Astrocyte of the hippocampus (primary cell): ENCODE measurements around the gene ZNF554.
"Not testable (repeated sequence)": the region's sequence is repeated elsewhere in the genome, so short reads cannot be mapped to it uniquely, and the experiment has no call there.

ENCODE experiments used
- DNase-seq: peaks from one replicate; pipeline ENCODE4 v3.0.0; 2011; ENCODE audit warnings: low read depth, low spot score

The ZNF554 gene

GRCh38 chr19:2867025-2867991, 47.6 kb downstream of the ZNF554 start, which contains the start of gene ZNF556:
TSS of gene ZNF556 (plus strand) at chr19:2867335. CDS start at chr19:2867422, 87 bp downstream.
- no peak for DNase-seq

GRCh38 chr19:2869618-2870017, 50.0 kb downstream of the ZNF554 start:
- DNase-seq: no peak

DNA sequence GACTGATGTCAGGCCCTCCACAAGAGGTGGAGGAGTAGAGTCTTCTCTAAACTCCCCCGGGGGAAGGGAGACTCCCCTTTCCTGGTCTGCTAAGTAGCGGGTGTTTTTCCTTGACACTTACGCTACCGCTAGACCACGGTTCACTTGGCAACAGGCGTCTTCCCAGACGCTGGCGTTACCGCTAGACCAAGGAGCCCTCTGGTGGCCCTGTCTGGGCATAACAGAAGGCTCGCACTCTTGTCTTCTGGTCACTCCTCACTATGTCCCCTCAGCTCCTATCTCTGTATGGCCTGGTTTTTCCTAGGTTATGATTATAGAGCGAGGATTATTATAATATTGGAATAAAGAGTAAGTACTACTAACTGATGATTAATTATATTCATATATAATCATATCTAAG, 52.5 kb downstream of the ZNF554 start:
- DNase-seq: not testable (repeated sequence)

DNA sequence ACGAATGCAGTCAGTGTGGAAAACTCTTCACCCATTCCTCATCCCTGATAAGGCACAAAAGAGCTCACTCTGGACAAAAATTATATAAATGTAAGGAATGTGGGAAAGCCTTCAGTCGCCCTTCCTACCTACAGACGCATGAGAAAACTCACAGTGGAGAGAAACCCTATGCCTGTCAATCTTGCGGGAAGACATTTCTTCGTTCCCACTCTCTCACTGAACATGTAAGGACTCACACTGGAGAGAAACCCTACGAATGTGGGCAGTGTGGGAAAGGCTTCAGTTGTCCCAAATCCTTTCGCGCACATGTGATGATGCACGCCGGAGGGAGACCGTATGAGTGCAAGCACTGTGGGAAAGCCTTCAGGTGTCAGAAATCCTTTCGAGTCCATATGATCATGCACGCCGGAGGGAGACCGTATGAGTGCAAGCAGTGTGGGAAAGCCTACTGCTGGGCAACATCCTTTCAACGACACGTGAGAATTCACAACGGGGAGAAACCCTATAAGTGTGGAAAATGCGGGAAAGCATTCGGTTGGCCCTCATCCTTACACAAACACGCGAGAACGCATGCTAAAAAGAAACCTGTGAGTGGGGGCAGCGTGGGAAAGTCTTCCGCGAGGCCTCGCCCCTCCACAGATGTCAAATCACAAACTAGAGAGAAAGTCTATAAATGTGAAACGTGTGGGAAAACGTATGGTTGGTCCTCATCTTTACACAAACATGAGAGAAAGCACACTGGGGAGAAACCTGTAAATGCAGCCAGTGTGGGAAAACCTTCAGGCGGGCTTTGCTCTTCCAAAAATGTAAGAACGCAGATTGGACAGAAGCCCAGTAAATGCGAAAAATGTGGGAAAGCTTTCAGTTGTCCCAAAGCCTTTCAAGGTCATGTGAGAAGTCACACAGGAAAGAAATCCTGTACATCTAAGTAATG, 58.0 kb downstream of the ZNF554 start:
- DNase-seq: no peak

- no peak for DNase-seq
Observed at GRCh38 chr19:2883686-2884439, 64.2 kb downstream of the ZNF554 start.

GRCh38 chr19:2885736-2886135, 66.1 kb downstream of the ZNF554 start:
- no peak for DNase-seq
